Middle frontal gyrus (tissue), 1 donor: ENCODE data around the gene MCEMP1.

ENCODE experiments used
- DNase-seq: peaks from one replicate; pipeline ENCODE4 v3.0.0-alpha.2; 2015; ENCODE audit warnings: low spot score; ENCODE audit errors: extremely low spot score

MCEMP1 gene

DNA sequence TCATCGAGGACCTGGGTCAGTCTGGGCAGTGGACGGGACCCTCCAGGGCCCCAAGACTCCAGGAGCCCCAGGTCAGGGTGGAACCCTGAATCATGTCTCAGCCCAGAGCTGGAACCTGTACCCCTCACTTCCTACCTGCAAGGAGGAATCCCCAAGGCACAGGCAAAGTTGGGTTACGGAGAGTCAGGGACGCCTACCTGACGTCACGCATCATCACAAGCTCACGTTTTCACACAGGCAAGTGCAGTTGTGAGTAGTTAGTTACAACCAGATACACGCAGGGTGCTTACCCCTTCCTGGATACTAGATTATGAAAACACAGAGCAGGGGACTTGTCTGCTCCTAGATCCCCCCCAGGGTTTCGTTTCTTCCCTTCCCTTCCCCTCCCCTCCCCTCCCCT is 6.1 kb upstream of the MCEMP1 start:
- DNase-seq = no peak

DNA sequence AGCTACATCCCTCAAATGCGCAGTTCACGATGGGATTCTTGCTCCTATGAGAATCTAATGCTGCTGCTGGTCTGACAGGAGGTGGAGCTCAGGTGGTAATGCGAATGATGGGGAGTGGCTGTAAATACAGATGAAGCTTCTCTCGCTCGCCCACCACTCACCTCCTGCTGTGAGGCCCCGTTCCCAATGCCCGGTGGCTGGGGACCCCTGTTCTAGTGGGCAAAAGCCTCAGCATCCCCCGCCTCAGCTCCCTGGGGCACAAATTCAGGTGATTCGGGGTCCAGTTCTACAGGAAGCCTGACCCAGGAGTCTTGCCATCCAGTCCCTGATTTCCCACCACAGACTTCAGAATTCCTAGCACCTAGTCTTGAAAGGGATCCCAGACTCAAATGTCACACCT is 4.4 kb upstream of the MCEMP1 start:
- DNase-seq = no peak

DNA sequence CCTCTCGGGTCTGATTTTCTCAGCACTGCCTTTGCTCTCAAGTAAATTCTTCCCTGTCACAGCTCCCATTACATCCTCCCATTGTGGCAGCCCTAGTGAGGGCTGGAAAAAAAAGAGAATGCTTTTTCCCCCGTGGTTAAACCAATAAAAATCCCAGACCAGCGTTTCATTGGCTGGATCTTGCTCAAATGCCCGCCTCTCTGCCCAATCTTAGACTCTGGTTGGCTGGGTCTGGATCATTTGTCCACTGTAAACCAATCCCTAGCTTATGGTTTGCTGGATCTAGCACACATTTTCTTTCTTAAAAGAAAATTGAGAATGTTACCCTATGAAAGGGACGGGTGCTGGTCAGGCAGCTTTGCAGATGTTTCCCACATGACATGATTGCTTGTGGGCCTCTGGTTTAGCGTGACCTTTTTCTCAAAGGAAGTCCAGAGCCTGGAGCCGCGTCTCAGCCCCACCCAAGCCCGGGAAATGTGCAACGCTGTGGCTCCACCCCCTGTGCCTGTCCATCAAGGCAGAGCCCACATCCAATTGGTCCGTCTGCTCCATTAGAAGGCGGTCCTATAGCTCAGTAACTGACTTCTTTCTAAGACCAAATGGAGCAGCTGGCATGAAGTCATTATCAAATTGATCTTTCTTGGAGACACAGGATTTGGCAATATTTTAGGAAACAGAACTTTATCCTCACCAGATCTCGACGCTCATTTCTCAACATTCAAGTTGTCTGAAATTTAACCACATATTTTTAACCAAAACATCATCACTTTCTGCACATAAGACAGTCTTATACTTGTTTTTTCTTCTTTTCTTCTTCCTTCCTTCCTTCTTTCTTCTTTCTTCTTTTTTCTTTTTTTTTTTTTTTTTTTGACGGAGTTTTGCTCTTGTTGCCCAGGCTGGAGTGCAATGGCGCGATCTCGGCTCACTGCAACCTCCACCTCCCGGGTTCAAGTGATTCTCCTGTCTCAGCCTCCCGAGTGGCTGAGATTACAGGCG is 2.6 kb upstream of the MCEMP1 start:
- DNase-seq = no peak

DNA sequence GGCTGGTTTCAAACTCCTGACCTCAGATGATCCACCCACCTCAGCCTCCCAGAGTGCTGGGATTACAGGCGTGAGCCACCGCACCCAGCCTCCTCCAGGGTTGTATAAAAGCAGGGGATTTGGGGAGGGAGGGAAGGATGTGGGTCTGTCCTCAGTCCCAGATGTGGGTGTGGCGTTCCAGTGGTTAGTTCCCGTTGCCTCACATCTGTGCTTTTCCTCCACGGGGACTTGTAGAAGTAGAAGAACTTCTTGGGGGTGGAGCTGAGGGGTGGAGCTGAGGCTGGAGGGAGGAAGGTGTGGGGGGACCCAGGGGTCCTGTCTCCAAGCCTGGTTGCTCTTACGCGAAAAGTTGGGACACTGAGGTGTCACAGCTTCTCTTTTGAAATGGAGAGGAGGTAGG is 514 bp upstream of the MCEMP1 start:
- no peak for DNase-seq

DNA sequence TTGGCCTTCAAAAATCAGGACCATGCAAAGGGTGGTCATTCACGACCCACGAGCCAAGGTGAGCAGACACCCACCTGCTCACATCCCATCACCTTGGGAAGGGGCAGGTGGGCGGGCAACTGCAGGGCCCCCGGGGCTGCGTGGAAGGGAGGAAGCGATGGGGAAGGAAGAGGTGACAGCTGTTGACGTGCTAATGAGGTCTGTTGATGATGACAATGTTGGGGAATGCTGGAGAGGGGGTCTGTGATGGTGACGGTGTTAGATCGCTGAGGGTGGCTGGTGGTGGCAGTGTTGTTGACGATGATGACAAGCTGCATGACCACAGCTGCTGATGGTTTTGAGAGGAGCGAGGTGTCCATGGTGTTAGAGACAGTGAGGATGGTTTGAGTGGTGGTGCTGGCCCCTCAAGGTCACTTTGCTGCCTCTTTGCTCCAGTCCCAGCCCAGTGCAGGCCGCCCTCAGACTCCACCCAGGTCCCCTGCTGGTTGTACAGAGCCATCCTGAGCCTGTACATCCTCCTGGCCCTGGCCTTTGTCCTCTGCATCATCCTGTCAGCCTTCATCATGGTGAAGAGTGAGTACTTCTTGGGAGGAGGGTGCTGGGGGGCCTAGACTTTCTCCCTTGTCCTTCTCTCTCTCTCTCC is 900 bp downstream of the MCEMP1 start:
- DNase-seq = no peak

DNA sequence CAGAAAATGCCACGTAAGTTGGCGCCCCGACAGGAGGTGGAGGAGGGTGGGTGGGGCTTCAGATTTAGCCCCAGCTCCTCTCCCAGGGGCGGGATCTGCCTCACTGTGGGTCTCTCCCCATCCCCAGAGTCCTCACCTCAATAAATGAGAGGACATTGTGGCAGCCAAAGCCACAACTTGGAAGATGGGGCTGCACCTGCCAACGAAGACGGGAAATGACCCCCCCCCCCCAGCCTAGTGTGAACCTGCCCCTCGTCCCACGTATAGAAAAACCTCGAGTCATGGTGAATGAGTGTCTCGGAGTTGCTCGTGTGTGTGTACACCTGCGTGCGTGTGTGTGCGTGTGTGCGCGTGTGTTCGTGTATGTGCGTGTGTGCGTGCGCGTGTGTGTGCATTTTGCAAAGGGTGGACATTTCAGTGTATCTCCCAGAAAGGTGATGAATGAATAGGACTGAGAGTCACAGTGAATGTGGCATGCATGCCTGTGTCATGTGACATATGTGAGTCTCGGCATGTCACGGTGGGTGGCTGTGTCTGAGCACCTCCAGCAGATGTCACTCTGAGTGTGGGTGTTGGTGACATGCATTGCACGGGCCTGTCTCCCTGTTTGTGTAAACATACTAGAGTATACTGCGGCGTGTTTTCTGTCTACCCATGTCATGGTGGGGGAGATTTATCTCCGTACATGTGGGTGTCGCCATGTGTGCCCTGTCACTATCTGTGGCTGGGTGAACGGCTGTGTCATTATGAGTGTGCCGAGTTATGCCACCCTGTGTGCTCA is 2.3 kb downstream of the MCEMP1 start:
- DNase-seq = no peak

DNA sequence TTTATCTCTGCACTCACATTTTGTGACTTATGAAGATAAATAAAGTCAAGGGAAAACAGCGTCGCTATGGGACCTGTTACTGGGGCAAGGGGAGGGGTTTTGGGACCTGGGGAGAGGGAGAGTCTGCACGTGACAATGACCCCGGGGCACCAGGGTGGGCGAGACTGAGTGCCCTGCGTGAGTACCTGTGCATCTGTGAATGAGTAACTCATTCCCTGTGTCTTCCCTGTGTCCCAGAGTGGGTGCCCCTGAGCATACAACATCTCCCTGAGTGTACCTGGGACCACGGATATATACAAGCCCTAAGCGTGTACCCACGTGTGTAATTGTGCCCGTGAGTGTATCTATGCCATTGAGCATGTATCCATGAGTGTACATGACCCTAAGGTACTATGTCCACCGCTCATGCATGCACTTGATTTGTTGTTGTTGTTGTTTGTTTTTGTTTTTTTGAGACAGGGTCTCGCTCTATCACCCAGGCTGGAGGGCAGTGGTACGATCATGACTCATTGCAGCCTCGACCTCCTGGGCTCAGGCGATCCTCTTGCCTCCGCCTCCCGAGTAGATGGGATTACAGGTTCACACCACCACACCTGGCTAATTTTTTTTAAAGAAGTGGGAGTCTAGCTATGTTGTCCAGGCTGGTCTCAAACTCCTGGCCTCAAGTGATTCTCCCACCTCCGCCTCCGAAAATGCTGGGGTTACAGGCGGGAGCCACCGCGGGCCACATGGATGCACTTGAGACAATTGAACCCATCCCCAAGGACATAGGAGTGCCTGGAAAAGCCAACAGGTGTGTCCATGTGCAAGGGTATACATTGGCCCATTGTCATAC is 3.1 kb downstream of the MCEMP1 start:
- DNase-seq = no peak

DNA sequence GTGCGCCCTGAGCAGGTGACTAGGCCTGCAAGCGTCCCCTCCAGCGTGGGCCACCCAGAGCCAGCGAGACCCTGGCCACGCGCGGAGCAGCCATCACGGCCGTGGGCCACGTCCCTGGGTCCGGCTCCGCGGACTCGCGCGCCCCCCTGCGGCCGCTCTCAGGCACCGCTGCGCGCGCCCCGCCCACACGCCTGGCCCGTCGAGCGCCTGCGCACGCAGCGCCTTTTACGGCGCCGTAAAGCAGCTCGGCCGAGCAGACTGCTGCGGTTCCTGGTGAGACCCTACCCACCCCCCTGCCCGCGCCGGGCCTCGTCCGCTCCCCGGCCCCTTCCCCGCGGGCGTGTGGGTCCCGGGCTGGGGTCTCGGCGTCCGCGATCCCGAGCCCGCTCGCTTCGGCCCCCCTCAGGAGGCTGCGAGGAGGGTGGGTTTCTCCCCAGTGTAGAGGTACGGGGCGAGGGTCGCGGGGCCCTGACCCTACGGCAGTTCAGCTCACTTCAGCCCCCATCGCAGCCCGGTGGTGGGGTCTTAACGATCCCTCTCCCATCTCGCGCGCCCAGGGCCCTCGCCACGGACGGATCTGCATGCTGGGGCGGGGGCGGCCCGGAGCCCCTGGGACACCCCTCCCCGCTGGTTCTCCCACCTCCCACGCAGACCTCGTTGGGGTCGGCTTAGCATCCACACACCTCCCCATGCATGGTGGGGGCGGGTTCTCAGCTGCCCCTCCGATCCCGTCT is 3.9 kb downstream of the MCEMP1 start, which contains the start of gene TRAPPC5:
Gene TRAPPC5, plus strand, starts transcription at position 228 of the 734 bp plus-strand sequence. CDS start 1,421 bp downstream, outside the sequence.
- peak; percentile 83 for DNase-seq

DNA sequence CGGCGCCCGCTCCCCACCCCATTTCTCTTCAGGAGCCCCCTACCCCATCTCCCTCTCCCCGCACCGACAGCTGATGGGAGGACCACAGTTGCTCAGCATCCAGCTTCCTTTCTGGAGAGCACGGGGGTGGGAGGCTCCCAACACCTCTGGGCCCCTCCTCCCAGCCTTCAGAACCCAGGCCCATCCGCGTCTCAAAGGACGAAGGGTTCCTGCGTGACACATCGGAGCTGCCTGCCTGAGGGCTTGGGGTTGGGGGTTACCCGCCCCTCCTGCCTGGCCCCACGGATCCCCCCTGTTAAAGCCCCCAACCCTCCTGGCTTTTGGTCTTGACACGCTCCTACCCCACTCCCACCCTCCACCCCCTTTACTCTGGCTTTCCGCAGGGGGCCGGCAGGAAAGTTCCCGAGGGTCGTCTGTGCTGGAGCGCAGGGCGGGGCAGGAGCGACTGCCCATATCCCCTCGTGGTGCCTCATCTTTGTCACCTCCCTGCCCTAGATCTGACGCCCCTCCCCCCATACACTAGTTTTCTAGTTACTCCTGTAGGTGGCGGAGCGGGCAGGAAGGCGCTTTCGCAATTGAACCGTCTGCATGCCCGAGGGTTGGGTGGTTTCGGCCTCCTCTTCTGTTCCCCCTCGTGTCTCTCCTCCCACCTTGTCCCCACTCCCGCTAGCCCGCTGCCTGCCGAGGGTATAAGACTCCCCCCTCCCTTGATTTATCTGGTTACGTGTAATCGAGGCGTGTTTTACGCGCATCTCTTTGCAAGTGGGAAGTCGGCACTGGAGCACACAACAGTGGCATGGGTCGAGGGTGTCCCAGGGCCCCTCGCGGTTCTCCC is 4.7 kb downstream of the MCEMP1 start:
- no peak for DNase-seq

DNA sequence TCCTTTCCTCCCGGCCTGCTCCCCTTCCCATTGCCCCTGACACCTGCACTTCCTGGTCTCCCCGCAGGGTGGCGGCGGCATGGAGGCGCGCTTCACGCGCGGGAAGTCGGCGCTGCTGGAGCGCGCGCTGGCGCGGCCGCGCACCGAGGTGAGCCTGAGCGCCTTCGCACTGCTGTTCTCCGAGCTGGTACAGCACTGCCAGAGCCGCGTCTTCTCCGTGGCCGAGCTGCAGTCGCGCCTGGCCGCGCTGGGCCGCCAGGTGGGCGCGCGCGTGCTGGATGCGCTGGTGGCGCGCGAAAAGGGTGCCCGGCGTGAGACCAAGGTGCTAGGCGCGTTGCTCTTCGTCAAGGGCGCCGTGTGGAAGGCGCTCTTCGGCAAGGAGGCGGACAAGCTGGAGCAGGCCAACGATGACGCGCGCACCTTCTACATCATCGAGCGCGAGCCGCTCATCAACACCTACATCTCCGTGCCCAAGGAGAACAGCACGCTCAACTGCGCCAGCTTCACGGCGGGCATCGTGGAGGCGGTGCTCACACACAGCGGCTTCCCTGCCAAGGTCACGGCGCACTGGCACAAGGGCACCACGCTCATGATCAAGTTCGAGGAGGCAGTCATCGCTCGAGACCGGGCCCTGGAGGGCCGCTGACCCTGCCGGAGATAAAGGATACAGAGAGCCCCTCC is 5.4 kb downstream of the MCEMP1 start:
- no peak for DNase-seq

DNA sequence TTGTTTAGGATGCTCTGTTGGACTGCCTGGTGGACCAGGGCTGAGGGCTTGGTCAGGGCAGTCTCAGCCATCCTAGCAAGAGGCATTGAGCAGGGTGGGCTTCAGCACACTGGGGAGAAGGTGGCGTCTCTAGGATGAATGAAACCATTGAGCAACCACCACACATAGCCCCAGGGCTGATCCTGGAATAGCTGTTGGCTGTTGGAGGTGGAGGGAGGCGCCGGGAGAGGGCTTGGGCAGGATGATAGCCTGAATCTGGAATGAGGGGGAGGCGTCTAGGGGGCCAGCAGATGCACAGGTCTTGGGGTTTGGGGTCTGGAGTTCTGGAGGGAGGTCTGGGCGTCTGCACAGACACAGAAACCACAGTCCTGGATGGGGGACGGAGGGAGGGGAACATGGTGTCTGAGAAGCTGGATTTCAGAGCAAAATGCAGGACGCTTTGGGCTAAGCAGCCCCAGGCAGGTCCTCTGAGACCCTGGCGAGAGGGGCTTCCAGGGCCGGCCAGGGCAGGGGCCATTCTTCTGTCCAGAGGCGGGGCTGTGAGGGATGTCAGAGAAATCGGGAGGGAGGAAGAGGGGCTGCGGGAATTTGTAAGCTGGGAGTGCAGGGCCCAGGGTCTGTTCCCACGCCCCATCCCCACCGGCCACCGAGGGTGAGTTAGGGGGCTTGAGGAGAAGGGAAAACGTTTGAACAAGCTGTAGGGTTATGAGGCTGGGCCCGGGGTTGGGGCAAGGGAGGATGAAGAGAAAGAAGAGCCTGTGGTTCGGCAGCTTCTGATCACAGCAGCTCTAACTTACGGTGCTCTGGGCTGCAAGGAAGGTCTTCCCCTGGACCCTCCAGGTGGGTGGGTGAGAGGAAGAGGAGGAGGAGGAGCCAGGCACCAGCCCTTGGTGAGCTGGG is 8.9 kb downstream of the MCEMP1 start:
- no peak for DNase-seq

DNA sequence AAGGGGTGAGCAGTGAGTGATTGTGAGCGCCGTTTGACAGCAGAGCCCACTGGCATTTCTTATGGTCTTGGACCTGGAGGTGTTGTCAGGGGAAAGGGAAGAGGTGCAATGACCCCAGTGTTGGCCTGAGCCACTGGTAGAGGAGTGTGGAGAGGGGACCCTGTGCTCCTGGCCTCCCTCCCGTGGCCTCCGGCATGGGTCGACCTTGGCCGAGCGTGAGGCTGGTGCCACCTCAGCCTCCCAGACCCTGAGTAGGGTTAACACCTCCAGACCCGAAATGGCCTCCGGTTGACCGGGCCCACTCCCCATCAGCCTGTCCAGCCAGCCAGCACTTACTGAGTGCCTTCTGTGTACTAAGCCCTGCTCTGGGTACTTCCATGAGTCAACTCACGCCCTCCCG is 10.3 kb downstream of the MCEMP1 start:
- DNase-seq = no peak

DNA sequence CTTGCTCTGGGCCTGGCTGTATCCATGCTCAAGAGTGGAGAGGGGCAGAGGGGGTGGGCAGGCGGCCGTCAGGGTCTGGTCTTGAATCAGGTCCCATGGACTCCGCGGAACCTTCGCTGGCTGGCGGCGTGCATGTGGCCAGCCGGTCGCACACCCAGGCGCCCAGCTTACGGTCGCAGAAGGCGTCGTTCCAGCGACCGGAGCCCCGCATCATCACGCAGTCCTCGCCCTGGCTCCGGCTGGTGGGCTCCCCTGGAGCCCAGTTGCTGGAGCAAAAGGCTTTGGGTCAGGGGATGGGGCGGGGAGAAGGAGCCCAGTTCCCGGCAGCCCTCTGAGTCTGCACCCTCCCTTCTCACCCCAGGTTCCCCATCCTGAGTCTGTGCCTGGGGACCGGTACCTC is 12.3 kb downstream of the MCEMP1 start:
- no peak for DNase-seq

DNA sequence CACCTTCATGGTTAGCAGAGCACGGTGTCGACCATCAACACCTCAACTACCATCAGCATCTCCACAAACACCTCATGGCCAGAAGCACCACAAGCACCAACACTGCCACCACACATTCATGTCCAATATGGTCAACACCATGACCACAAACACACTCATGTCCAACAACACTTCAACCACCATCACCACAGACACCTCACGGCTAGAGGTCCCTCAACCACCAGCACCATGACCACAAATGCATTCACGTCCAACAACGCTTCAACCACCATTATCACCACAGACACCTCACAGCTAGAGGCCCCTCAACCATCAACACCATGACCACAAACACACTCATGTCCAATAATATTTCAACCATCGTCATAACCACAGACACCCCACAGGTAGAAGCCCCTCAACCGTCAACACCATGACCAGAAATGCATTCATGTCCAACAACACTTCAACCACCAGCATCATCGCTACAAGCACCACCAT is 13.9 kb downstream of the MCEMP1 start:
- no peak for DNase-seq

DNA sequence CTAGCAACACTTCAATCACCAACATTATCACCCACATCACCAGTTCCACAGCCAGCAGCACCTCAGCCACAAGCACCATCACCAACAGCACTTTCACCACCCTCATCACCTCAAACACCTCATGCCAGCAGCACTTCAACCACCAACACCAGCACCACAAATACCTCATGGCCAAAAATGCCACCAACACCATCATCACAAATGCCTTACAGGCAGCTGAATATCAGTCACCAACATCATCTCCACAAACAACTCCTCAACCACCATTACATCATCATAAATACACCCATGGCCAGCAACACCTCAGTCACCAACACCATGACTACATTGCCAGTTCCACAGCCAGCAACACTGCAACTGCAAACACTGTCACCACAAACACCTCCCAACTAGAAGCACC is 14.6 kb downstream of the MCEMP1 start:
- no peak for DNase-seq

DNA sequence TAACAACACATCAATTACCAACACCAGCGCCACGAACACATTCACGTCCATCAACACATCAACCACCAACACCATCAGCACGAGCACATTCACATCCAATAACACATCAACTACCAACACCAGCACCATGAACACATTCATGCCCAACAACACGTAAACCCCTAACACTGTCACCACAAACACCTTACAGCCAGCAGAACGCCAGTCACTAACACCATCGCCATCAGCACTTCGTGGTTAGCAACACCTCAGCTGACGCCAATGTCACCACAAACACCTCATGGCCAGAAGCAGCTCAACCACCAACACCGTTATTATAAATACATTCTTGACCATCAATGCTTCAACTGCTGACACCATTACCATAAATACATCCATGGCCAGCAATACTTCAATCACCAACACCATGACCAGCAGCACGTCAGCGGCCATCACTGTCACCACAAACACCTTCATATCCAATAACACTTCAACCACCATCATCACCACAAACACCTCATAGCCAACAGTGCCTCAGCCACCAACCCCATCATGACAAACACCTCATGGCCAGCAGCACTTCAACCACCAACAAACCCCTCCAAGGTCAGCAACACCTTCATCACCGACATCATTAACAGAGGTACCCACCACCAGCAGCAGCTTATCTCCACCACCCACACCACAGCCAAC is 15.7 kb downstream of the MCEMP1 start:
- no peak for DNase-seq

DNA sequence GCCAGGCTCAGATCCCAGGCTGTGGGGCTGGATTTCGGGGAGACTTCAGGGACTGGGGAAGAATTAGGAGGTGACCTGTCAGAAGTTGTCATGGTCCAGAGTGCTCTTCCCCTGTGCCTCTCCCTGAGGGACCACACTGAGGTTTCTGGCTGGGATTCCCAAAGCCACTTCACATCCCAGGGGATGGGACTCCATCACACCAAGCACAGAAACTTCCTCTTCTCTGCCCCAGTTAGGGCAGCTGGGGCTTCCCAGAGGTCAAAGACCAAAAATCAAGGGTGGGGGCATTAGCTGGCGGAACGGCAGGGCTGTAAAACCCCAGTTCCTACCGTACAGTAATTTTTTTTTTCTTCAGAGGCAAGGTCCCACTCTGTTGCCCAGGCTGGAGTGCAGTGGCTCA is 17.6 kb downstream of the MCEMP1 start:
- DNase-seq = no peak
